T-cell (primary cell): ENCODE data around the gene MMP20. TPM values are rescaled to one million over a fixed set of nuclear protein-coding genes. Genes with fewer than 3 reads are reported as not detected.

Experiments
- ATAC-seq, 4 experiments: fragments of 200-7000 bp in 3 of 4; fragments of 150-1000 bp in 1 of 4; cut with Tn5 transposase; replicated peaks in 1 of 4; 1 replicate in 3 of 4; 2 replicates in 1 of 4; pipeline ENCODE4 v1.10.0; 2021; ENCODE audit warnings: moderate library complexity in 3 of 4, mild to moderate bottlenecking in 2 of 4, moderate number of reproducible peaks in 1 of 4
- CTCF ChIA-PET, 2 donors: fragments of 300-600 bp; sonication (Branson Sonifier 250); formaldehyde crosslinking; loops; one replicate each; lab custom pipeline; 2022; ENCODE audit warnings: antibody characterized with exemption in 2 of 2; lab: Charles Lee
- POLR2A ChIA-PET, 2 donors: fragments of 300-600 bp; sonication (Branson Sonifier 250); formaldehyde crosslinking; loops; one replicate each; lab custom pipeline; 2022; ENCODE audit warnings: antibody characterized with exemption in 2 of 2; lab: Charles Lee
- DNase-seq, 35 experiments: peaks; one replicate each; pipeline versions ENCODE4 v3.0.0 to v3.0.0-alpha.2; 2013 to 2023
- H3K27ac ChIP-seq: one replicate; pipeline ENCODE4 v1.5.1; 2013; ENCODE audit warnings: low read length
- H3K27me3 ChIP-seq, 2 experiments: replicated peaks in 1 of 2; 1 replicate in 1 of 2; 2 replicates in 1 of 2; pipeline versions ENCODE4 v1.6.1 to v1.7.0; 2013; ENCODE audit warnings: low read length in 1 of 2, mixed read lengths in 1 of 2; ENCODE audit not compliant: control insufficient read depth in 2 of 2, insufficient read depth in 2 of 2; ENCODE audit errors: extremely low read depth in 1 of 2
- H3K36me3 ChIP-seq, 2 donors: 1 replicate in 1 of 2; 2 replicates in 1 of 2; pipeline versions ENCODE4 v1.6.1 to v1.7.0; 2013; ENCODE audit warnings: low read length in 1 of 2; ENCODE audit not compliant: control insufficient read depth in 2 of 2, insufficient read depth in 1 of 2; ENCODE audit errors: extremely low read depth in 1 of 2
- H3K4me1 ChIP-seq, 2 experiments: 1 replicate in 1 of 2; 2 replicates in 1 of 2; pipeline versions ENCODE4 v1.6.1 to v1.7.0; 2013; ENCODE audit warnings: low read length in 2 of 2, mixed read lengths in 1 of 2; ENCODE audit not compliant: insufficient read depth in 2 of 2, control insufficient read depth in 1 of 2; ENCODE audit errors: extremely low read depth in 1 of 2
- H3K4me3 ChIP-seq, 2 donors: 1 replicate in 1 of 2; 2 replicates in 1 of 2; pipeline versions ENCODE4 v1.5.1 to v1.7.0; 2013; ENCODE audit warnings: mild to moderate bottlenecking in 2 of 2, low read length in 1 of 2, moderate library complexity in 1 of 2; ENCODE audit not compliant: control insufficient read depth in 1 of 2; ENCODE audit errors: extremely low read depth in 1 of 2
- H3K9me3 ChIP-seq: 2 replicates; pipeline ENCODE4 v1.7.0; 2013
- H3K27ac Mint-ChIP-seq, 2 donors: one replicate each; pipeline ENCODE4 v1.8.0; 2020 to 2021; ENCODE audit warnings: mild to moderate bottlenecking in 2 of 2, mixed read lengths in 2 of 2
- H3K27me3 Mint-ChIP-seq, 2 donors: one replicate each; pipeline ENCODE4 v1.8.0; 2021 to 2022; ENCODE audit warnings: mixed read lengths in 2 of 2
- H3K36me3 Mint-ChIP-seq: one replicate; pipeline ENCODE4 v1.8.0; 2021; ENCODE audit warnings: mixed read lengths
- H3K4me1 Mint-ChIP-seq, 3 donors: one replicate each; pipeline ENCODE4 v1.8.0; 2020 to 2022; ENCODE audit warnings: mixed read lengths in 3 of 3, mild to moderate bottlenecking in 1 of 3
- H3K4me3 Mint-ChIP-seq, 3 donors: one replicate each; pipeline ENCODE4 v1.8.0; 2020 to 2022; ENCODE audit warnings: mild to moderate bottlenecking in 3 of 3, mixed read lengths in 3 of 3, moderate library complexity in 3 of 3
- H3K9me3 Mint-ChIP-seq, 3 donors: one replicate each; pipeline ENCODE4 v1.8.0; 2020 to 2022; ENCODE audit warnings: mixed read lengths in 3 of 3
- WGBS: methylation state at CpG from one replicate; pipeline ENCODE4 v1.1.5; 2013; ENCODE audit warnings: missing lambda C conversion rate; ENCODE audit not compliant: insufficient coverage; 5-methylcytosine and 5-hydroxymethylcytosine counted together
- total RNA-seq, 35 experiments: library from RNA in 6 of 35; stranded (reverse) in 6 of 35; fragments of 120-200 nt in 1 of 35; gene quantifications; one replicate each; pipeline versions ENCODE4 v1.2.1 to v1.2.4 and lab custom pipeline; 2013 to 2026

The MMP20 gene
- total RNA-seq, 5 donors from 2014 or later (not counting 1 experiment from before 2014, with no cell fraction given) = not detected

DNA sequence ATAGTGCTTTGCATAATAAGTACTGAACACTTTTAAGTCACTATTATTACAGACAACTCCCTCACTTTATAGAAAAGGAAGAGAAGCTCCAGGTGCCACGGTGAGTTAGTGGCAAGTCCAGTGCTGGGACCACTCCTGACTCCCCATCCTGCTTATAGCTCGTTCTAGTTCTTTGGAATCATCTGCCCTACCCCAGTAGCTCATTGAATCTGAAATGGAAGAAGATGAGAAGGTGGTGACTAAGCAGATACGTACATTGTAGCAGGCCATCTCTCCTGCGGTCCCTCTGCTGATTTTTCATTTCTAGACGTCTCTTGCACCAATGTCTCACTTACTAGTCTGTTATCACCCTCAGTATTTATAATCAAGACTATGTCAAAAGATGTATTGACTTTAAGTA is 21.6 kb downstream of the MMP20 start:
- no peaks in the 10 kb centered on the region for H3K36me3 Mint-ChIP-seq
- ChIA-PET POLR2A (no interaction called here), CTCF (interaction anchor here (0.6 to 0.7 kb wide), 3 partner anchors 19 to 123 kb away, joined by 3 to 4 read pairs (median 3); no protein-coding TSS in a partner anchor)
- DNase-seq (no peak), ATAC-seq (no peak)
- H3K9me3 Mint-ChIP-seq = no peaks in the 10 kb centered on the region
- no peaks in the 10 kb centered on the region for H3K9me3 ChIP-seq
- no CpG with 5 or more reads among the region's 5 CpGs for WGBS
- no peaks in the 10 kb centered on the region for H3K36me3 ChIP-seq
- H3K27ac ChIP-seq = no peak overlapping the region
- H3K27me3 ChIP-seq = no peaks in the 10 kb centered on the region
- no peak overlapping the region for H3K4me3 ChIP-seq
- no peak overlapping the region for H3K27ac Mint-ChIP-seq
- no peak overlapping the region for H3K4me3 Mint-ChIP-seq
- H3K4me1 Mint-ChIP-seq = peaks cover 0 to 6% (median 5%) of the 10 kb centered on the region in 3 donors
- peaks cover 0 to 5% of the 10 kb centered on the region in 2 donors for H3K27me3 Mint-ChIP-seq
- H3K4me1 ChIP-seq = no peaks in the 10 kb centered on the region

DNA sequence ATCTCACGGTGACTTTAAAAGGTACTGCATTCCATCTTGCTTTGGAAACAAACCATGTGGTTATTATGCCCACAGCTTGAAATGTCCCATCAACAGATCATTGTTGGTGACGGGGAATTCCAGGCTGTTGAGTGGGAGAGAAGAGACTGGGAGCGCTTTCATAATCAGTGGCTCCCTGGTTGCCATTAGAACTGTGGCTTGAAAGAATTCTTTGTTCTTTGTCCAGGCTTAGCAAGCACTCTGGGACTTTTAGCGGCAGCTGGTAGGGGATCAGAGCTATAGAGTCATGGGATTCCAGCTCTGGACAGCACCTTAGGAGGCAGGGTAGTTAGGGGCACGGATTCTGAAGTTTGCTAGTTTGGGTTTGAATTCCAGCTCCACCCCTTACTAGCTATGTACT is 22.0 kb downstream of the MMP20 start:
- H3K9me3 Mint-ChIP-seq = no peaks in the 10 kb centered on the region
- H3K4me3 ChIP-seq = no peak overlapping the region
- H3K4me3 Mint-ChIP-seq = no peak overlapping the region
- no peak for DNase-seq
- H3K27ac Mint-ChIP-seq = no peak overlapping the region
- H3K27me3 ChIP-seq = no peaks in the 10 kb centered on the region
- CTCF ChIA-PET = interaction anchor here (0.6 to 0.9 kb wide), 3 partner anchors 19 to 63 kb away, joined by 3 read pairs; no protein-coding TSS in a partner anchor
- WGBS = 95% methylated on average over 2 of the region's 5 CpGs
- no peaks in the 10 kb centered on the region for H3K4me1 ChIP-seq
- POLR2A ChIA-PET = interaction anchor here in 1 of 2 donors (0.6 kb wide), 1 partner anchor 10 kb away, joined by 9 read pairs; no protein-coding TSS in a partner anchor
- ATAC-seq = no peak
- H3K36me3 ChIP-seq = no peaks in the 10 kb centered on the region
- peaks cover 0 to 6% (median 5%) of the 10 kb centered on the region in 3 donors for H3K4me1 Mint-ChIP-seq
- no peaks in the 10 kb centered on the region for H3K9me3 ChIP-seq
- peaks cover 0 to 5% of the 10 kb centered on the region in 2 donors for H3K27me3 Mint-ChIP-seq
- H3K36me3 Mint-ChIP-seq = no peaks in the 10 kb centered on the region
- no peak overlapping the region for H3K27ac ChIP-seq

DNA sequence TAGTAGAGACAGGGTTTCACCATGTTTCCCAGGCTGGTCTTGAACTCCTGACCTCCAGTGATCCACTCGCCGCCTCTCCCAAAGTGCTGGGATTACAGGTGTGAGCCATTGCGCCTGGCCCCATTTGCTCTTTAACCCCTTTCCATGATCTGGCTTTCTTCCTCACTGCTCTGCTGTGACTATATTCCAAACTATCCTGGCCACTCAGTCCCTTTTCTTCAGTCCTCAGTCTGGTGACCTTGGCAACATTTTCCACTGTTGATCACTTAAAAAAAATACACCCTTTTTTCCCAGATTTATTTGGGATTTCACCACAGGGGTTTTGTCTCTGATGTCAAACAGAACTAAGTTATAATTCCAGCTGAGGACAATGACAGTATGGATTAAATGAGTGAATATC is 24.5 kb downstream of the MMP20 start:
- CTCF ChIA-PET = no interaction called here
- no peaks in the 10 kb centered on the region for H3K9me3 Mint-ChIP-seq
- Histone ChIP-seq H3K4me3 (no peak overlapping the region), H3K4me1 (no peaks in the 10 kb centered on the region), H3K27me3 (no peaks in the 10 kb centered on the region), H3K36me3 (no peaks in the 10 kb centered on the region), H3K27ac (no peak overlapping the region), H3K9me3 (no peaks in the 10 kb centered on the region)
- H3K27me3 Mint-ChIP-seq = peaks cover 0 to 1% of the 10 kb centered on the region in 2 donors
- H3K4me1 Mint-ChIP-seq = peaks cover 0 to 6% (median 5%) of the 10 kb centered on the region in 3 donors
- POLR2A ChIA-PET = no interaction called here
- DNase-seq (no peak), ATAC-seq (no peak)
- H3K27ac Mint-ChIP-seq = no peak overlapping the region
- WGBS = 83% methylated on average over 3 of the region's 3 CpGs
- no peaks in the 10 kb centered on the region for H3K36me3 Mint-ChIP-seq
- no peak overlapping the region for H3K4me3 Mint-ChIP-seq

DNA sequence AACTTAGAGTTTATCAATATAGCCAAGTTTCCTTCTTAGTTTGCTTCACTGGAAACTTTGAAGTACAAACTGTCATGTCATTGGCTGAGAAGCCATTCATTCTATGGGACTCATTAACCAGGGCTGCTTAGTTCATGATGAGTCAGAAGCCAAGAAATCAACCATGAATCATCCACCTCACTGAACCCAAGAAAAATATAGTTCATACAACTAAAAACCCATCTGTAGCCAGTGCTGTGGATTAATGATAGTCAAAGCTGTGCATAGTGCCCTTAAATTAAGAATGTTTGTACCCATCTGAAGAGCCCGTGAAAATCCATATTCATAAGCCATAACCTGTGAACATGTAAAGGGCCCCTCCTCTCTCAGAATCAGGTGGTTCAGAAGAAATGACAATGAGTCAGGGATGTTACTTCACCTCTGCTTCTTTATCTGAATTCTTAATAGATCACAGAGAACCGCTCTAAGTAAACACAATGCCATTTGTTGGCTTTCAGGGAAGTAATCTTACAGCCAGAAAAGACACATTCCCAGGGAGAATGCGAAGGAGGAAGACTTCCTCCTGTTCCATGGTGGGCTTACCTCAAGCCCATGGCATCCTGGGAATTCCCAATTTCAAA is 25.4 kb downstream of the MMP20 start:
- CTCF ChIA-PET = no interaction called here
- POLR2A ChIA-PET = no interaction called here

DNA sequence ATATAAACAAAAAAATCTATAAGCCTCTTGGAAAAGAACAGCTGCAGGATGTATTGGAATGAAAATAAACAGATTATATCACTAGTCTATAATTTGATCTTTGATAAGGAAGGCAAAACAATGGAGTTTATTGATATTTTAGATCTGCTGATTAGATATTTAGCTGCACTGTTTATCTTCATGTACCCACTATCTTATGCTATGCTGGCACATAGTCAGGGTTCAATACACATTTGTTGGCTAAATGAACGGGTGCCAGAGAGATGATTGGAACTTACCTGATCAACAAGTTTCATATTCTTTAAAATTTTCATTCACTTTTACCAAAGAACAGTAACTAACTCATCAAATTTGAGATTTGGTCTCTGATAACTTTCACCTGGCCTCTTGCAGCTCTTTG is 26.9 kb downstream of the MMP20 start:
- Histone ChIP-seq H3K4me1 (no peaks in the 10 kb centered on the region), H3K4me3 (no peak overlapping the region), H3K36me3 (no peaks in the 10 kb centered on the region), H3K9me3 (no peaks in the 10 kb centered on the region), H3K27ac (no peak overlapping the region), H3K27me3 (no peaks in the 10 kb centered on the region)
- CTCF ChIA-PET = interaction anchor here in 1 of 2 donors (0.7 kb wide), 1 partner anchor 12 kb away, joined by 10 read pairs; no protein-coding TSS in a partner anchor
- Mint-ChIP-seq H3K27ac (no peak overlapping the region), H3K36me3 (no peaks in the 10 kb centered on the region), H3K4me3 (no peak overlapping the region), H3K9me3 (no peaks in the 10 kb centered on the region), H3K4me1 (peaks cover 0 to 6% (median 5%) of the 10 kb centered on the region in 3 donors), H3K27me3 (no peaks in the 10 kb centered on the region)
- POLR2A ChIA-PET = no interaction called here
- ATAC-seq (no peak), DNase-seq (no peak)
- 88% methylated on average over 1 of the region's 1 CpG for WGBS

More for the DNA sequence above, 25.4 kb downstream of the MMP20 start:
- H3K27ac ChIP-seq = no peak overlapping the region
- ATAC-seq (peak in 3 of 4 experiments; percentile 70 to 83 (median 83)), DNase-seq (no peak)
- no peaks in the 10 kb centered on the region for H3K36me3 ChIP-seq
- no peak overlapping the region for H3K4me3 ChIP-seq
- H3K9me3 Mint-ChIP-seq = no peaks in the 10 kb centered on the region
- H3K4me1 Mint-ChIP-seq = peaks cover 0 to 6% (median 5%) of the 10 kb centered on the region in 3 donors
- no peak overlapping the region for H3K4me3 Mint-ChIP-seq
- H3K27me3 Mint-ChIP-seq = peaks cover 0 to 1% of the 10 kb centered on the region in 2 donors
- 73% methylated on average over 2 of the region's 3 CpGs for WGBS
- H3K27me3 ChIP-seq = no peaks in the 10 kb centered on the region
- no peaks in the 10 kb centered on the region for H3K4me1 ChIP-seq
- no peaks in the 10 kb centered on the region for H3K36me3 Mint-ChIP-seq
- H3K27ac Mint-ChIP-seq = no peak overlapping the region
- H3K9me3 ChIP-seq = no peaks in the 10 kb centered on the region

DNA sequence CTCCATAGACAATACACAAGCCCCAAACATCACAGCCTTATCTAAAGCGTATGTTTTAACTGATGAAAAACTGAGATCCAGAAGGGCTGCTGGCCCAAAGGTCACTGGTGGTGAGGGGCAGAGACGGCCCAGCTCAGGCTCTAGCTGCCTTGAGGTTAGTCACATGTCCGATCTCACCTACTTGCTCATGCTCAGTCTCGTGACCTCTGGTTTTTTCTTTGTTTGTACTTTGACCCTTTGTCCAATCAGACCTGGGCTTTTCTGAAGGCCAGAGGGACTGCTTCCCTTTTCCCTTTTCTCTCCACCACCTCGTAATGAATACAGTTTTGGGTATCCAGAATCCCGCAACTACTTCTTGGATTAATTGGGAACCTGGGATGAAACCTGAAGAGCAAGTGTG is 28.6 kb downstream of the MMP20 start:
- Histone ChIP-seq H3K4me1 (no peaks in the 10 kb centered on the region), H3K9me3 (no peaks in the 10 kb centered on the region), H3K27ac (no peak overlapping the region), H3K27me3 (no peaks in the 10 kb centered on the region), H3K4me3 (no peak overlapping the region), H3K36me3 (no peaks in the 10 kb centered on the region)
- Mint-ChIP-seq H3K27me3 (no peaks in the 10 kb centered on the region), H3K27ac (no peak overlapping the region), H3K36me3 (no peaks in the 10 kb centered on the region), H3K9me3 (no peaks in the 10 kb centered on the region), H3K4me1 (peaks cover 0 to 6% (median 5%) of the 10 kb centered on the region in 3 donors), H3K4me3 (no peak overlapping the region)
- 89% methylated on average over 4 of the region's 6 CpGs for WGBS
- ChIA-PET POLR2A (no interaction called here), CTCF (no interaction called here)
- ATAC-seq (no peak), DNase-seq (no peak)
